ENCODE data around the gene SBF2.
A peak's percentile ranks its signal among the peaks of the same experiment; 100 is the strongest.
"Not testable (repeated sequence)": the region's sequence is repeated elsewhere in the genome, so short reads cannot be mapped to it uniquely, and the experiment has no call there.

SBF2 gene

DNA sequence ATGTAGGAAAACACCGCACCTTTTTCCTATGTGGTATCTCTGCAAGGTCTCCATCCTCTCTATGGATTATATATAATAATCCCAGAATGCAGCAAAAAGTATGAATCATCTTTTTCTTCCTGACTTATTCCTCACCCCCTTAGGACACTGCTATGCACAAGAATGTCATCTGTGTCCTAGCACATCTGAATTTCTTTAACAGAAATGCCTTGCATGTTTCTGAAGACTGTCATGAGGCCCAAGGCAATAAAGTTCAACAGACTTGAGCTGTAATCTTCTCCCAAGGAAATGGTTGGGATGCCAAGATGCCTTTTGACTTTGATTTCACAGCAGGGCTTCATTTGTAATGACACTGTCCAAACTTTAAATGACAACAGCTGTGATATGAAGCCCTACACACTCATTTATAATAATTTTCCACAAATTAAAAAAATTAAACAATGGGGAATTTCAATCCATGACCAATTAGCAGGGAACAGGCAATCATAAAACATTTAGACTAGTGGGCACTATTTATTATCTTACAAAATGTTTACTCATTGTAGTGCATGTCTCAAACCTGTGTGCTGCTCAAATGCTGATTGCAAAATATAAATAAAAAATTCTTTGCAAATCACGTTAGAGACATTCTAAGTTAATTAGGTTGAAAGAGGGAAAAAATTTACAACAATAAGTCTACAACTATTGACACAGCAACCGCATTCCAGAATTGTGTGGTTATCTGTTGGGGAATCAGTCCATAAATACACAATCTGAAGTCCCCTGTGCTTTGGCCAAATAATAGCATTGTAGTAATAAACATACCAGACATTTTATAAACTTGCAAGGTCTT, 387.8 kb downstream of the SBF2 start:
- no peak for DNase-seq (ENCODE audit: low read depth in 4 of 4, low spot score in 1 of 4)

DNA sequence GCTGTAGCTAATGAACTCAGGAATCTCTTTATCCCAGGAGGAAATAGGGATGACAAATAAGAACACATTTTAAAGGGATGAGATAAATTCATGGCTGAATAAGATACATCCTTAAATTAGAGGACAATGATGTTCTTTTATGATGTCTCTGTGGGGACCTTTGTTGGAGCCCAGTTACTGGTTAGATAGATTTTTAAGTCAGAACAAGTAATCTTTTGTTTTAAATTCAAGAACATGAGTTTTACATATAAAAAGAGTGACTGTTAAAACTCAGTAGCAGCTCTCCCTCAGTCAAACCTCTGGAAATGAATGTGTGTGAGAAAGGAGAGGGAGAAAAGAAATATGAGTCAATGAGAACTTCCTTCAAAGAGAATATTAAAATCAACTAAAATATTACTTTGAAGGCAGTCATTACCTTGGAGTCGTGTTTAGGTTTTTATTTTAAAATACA, 388.5 kb downstream of the SBF2 start:
- DNase-seq (ENCODE audit: low read depth in 4 of 4, low spot score in 1 of 4) = no peak

DNA sequence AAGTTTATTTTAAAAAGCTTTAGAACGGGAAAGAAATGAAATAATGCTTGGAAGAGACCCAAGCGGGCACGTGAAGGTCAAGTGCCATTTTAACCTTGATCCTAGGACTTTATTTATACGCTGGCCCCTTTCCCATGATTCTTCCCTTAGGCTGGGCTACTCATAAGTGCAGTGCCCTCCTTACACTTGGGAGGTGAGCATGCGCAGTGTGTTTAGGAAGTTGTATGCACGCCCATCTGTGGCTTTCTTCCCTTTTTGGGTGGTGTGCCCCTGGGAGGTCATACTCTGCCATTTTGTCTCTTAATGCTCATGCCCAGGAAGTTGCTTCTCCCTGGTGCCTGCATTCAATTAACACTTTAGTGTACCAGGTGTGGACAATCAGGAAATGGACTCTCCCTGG, 390.4 kb downstream of the SBF2 start:
- DNase-seq (ENCODE audit: low read depth in 4 of 4, low spot score in 1 of 4) = no peak

DNA sequence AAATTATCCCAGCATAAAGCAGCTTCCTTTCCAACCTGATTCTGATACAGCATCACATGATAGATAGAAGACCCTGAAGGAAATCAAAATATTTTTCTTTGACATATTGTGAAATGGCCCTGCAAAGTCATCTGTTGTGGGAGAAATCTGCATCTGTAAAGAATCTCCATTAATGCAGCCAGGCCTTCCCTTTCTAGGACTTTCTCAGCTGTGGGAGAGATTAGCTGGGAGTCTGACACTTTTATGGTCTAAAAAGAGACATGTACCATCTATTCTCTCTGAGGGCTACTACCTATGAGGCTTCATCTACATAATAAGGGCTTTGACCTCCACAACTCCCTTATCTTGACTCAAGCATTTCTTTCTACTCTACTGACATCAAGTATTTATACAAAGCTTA, 392.1 kb downstream of the SBF2 start:
- no peak for DNase-seq (ENCODE audit: low read depth in 4 of 4, low spot score in 1 of 4)

DNA sequence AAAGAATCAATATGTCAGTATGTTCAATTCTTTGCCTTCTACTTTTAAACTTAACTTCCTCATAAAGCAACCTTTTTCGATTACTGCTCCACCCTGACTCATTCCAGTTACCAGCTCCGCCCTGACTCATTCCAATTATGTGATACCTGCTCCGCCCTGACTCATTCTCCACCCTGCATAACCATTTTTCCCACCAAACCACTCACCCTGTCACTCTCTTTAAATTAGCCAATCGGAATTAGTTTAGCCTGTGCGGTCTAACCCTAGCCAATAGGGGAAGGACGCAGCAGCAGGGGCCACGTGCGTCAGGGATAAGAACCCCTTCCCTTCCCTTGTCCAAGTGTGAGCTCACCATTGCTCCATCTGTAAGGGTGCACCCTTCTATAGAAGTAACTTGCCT, 393.8 kb downstream of the SBF2 start:
- DNase-seq (ENCODE audit: low read depth in 4 of 4, low spot score in 1 of 4) = not testable (repeated sequence)

DNA sequence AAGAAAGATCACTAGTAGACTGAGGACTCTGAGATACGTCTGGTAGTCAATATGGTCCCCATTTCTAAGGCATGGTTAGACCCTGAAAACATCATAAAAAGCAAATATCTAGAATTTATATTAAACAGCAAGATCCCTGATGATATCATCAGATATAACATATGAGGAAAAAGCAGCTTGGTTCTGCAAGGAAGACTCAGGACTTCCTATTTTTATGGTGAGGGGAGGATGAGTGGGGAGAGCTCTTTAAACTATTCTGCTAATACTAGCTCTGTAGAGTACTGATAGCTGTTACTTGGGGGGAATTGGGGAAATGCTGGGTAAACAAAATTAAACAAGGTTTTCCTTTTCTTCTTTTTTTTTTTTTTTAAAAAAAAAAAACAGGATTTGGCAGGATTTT, 394.3 kb downstream of the SBF2 start:
- DNase-seq (ENCODE audit: low read depth in 4 of 4, low spot score in 1 of 4) = no peak

DNA sequence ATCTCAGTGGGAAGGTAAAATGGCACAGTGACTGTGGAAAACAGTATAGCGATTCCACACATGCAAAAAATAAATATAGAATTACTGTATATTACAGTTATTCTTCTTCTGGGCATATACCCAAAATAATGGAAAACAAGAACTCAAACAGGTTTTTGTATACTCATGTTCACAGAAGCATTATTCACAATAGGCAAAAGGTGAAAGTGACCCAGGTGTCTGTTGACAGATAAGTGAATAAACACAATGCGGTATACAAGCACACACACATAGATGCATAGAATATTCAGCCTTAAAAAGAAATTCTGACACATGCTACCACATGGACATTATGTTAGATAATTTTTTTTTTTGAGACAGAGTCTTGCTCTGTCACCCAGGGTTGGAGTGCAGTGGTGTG, 397.1 kb downstream of the SBF2 start:
- no peak for DNase-seq (ENCODE audit: low read depth in 4 of 4, low spot score in 1 of 4)

DNA sequence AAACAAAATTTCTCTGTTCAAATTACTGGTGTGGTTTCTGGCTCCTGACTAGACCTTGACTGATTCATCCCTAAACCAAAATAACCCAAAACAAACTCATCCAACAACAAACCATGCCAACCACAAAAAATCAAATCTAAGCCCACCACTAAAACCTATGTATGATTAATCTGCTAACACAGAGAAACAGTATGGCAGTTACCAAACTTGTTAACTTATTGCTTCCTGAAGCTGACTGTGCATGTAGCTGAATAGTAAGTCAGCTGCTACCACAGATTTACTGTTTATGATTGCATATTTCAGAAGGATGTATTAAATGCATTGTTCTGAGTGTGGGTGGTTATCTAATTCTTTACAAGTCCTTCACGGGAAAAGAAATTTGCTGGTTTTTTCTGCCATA, 399.0 kb downstream of the SBF2 start:
- no peak for DNase-seq (ENCODE audit: low read depth in 4 of 4, low spot score in 1 of 4)

DNA sequence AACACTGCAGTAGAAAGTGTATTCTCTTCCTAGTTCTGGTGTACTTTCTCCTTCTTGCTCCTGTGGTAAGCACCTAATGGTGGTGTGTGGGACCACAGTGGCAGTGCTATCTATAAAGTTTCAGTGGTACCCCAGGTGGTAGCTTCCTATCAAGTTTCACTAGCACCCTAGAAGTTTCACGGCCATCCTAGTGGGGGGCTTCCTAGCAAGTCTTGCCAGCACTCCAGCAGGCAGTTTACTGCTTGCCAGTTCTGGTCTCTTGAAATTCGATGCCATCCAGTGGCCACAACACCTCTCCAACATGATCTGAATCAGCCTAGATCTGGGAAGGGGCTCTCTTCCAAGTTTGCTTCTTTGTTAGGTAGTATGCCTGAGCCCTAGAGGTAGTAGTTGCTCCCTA, 400.5 kb downstream of the SBF2 start:
- no peak for DNase-seq (ENCODE audit: low read depth in 4 of 4, low spot score in 1 of 4)

DNA sequence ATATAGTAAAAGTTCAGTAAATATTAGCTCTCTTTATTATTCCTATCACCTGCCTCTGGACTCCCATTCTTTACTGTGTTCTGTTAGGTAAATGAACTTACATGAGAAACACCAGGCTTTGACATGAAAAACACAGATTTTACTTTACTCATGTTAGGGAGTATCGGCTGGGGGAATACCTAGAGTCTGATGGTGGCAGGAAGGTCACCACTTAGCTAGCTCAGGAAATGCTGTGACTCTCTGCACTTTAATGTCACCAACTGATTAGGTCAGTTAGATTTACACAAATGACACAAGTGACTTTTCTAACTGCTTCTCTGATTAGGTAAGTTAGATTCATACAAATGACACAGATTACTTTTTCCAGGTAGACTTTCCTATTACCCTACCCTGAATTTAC, 405.1 kb downstream of the SBF2 start:
- no peak for DNase-seq (ENCODE audit: low read depth in 4 of 4, low spot score in 1 of 4)

DNA sequence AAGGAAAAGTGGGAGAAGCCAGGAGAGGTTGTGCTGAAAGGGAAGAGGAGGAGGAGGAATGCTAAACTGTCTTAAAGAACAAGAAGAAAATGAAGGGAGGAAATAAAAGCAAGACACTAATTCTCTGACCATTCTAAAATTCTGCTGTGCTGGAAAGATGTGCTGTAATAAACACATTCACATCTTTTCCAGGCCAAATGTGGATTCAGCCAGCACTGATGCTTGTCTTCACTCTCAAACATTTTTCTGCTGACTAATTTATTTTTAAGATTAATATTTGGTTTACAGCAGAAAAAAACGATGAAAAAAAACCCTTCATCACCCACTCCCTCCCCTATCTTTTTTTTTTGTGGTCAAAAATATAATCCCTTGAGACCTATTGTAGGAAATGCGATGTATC, 406.5 kb downstream of the SBF2 start:
- no peak for DNase-seq (ENCODE audit: low read depth in 4 of 4, low spot score in 1 of 4)

DNA sequence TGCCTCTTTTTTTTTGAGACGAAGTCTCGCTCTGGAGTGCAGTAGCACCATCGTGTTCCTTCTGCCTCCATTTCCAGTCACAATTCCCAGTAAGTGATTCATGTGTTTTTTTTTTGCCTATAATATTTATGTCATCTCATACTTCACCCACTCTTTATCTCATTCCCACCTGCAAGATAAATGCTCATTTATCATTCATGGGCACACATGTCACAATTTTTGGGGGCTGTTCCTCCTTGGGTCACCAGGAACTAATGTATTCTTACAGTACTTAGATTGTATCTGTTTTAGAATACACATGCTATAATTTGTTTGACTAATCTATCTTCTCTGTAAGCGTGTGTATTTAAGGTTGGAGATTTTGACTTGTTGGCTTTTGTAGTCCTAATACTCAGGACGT, 407.4 kb downstream of the SBF2 start:
- no peak for DNase-seq (ENCODE audit: low read depth in 4 of 4, low spot score in 1 of 4)

DNA sequence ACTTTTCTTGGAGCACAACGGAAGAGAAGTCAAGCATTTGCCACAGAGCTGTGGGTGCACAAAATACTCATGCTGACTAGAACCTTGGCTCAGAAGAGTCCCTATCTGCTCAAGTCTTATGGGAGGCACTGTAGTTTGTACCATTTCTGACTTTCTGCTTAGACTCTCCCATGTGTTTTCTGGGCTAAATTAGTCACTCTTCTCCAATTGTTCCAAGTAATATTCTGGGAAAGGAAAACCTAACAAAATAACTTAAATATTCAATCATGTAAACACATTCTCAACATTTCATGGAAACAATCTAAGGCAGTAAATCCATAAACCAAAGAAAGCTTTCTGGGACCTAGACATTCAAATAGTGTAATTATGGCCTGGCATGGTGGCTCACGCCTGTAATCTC, 409.4 kb downstream of the SBF2 start:
- no peak for DNase-seq (ENCODE audit: low read depth in 4 of 4, low spot score in 1 of 4)

DNA sequence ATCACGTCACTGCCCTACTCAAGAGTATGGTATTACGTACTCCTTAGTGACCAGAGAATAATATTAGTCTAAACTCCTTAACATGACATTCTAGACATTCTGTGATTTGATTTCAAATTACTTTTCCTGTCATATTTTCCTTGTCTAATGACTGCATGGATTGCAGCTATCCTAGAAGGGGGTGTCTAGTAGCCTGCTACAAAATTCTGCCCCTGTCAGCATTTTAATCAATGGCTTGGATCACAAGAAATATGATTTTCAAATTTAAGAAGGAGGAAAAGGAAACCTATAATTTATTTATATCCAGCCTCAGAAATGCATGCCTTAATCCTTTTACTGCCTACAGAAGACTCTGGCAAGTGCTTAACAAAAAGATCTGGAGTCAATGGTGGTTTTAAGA, 413.4 kb downstream of the SBF2 start:
- DNase-seq (ENCODE audit: low read depth in 4 of 4, low spot score in 1 of 4) = no peak

DNA sequence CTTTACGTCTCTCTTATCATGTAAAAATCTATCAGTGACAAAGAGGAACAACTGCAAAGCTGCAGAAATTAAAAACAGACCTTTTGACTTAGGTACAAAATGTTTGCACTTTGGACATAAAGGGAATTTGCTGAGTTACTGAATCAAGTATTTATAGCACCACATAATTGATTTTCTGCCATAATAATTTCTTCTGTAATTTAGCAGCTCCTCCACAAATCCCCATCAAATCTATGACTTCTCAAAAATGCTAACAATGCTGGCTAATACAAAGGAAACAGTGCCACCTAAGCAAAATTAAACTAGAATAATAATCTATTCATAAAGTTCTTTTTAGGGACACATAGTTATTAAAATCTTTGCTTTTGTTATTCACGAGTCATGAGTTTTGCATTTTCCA, 415.1 kb downstream of the SBF2 start:
- DNase-seq (ENCODE audit: low read depth in 4 of 4, low spot score in 1 of 4) = no peak

DNA sequence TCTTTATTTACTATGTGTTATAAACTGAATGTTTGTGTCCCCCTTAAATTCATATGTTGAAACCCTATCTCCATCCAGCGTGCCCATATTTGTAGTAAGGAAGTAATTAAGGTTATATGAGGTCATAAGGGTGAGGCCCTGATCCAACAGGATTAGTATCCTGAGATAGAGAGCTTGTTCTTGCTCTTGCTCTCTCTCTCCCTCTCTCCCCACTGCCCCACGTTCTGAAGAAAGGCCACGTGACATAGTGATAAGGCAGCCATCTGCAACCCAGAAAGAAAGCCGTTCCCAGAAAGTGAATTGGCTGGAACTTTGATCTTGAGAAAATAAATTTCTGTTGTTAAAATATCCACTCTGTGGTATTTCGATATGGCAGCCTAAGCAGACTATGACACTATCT, 417.7 kb downstream of the SBF2 start:
- no peak for DNase-seq (ENCODE audit: low read depth in 4 of 4, low spot score in 1 of 4)

DNA sequence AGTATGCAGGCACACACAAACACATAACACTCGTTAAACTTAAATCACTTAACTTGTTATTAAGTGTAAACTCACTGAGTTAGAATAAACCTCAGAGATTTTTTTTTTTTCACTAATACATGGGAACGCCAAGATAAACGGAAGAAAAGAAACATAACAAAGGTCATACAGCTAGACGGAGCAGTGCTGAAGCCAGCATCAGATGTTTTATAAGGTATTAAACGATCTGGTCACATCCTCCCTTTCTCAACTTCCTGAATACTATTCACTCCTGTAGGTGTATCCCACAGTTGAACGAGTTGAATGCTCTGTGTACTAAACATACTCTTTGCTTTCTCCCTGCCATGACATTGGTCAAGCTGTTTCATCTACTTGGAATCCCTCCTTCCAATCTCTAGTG, 418.2 kb downstream of the SBF2 start:
- DNase-seq (ENCODE audit: low read depth in 4 of 4, low spot score in 1 of 4) = no peak

DNA sequence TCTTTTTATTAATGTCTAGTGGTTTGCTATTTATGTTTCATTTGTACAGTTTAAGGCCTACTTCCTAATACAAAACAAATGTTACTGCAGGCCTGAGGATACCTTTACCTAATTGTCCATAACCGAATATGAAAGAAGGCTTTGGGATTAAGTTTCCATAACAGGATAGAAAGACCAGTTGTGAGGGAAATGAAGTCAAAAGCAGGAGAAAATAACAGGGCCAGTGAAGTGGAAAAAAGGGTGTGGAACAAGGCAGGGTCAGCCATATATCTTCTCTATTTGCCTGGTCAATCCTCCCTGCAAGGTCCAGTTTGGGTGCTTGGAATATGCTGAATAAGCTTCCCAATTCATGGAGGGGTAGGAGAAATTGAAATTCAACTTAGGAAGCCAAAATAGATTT, 418.6 kb downstream of the SBF2 start:
- DNase-seq (ENCODE audit: low read depth in 4 of 4, low spot score in 1 of 4) = no peak

DNA sequence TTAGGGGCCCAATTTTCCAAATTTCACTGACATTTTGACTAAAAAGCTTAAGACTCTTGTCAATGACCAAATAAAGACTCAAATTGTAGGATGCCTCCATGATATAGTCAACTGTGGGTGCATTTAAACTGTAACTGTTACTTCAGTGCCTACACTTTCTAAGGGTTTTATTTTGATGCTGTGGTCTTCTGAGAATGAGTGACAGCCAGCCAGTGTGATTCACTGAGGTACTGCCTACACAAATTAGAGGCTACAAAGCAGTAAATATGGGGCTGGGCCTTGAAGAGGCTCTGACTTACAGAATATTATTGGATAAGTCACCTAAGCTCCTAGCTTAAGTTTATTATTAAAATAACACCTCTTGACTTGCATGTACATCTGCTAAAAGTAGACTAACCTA, 419.6 kb downstream of the SBF2 start:
- no peak for DNase-seq (ENCODE audit: low read depth in 4 of 4, low spot score in 1 of 4)

DNA sequence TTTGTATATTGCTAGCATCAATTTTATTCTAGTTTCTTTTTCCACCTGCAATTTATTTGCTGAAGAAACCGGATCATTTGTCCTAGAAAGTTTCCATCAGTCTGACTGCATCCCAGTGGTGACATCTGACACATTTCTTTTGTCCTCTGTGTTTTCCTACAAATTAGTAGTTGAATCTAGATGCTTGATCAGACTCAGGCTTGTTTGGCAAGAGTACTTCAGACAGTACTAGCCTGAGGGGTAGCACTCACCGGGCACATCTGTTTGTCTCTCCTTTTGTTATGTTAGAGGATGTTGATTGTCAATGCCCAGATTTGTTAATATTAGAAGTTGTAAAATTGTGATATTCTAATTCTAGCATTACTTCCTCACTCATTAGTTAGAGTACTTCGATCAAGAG, 425.4 kb downstream of the SBF2 start:
- DNase-seq (ENCODE audit: low read depth in 4 of 4, low spot score in 1 of 4) = no peak

DNA sequence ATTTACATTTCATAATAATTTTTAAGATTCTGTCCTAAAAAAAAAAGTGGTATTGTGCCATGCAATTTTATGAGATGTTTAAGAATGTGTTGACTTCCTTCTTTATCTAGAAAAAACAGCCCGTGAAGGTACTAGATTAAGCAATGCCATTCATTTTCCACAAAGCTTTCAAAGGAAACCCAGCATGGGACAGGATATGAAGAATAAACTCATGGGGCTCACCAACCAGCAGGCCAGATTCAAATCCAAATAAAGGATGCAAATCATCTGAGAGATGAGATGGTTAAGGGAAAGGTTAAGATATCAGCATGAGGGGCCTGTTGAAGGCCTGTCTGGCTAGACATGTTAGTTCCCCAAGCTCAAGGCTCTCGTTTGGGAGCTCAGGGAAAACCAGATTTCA, 431.0 kb downstream of the SBF2 start:
- DNase-seq (ENCODE audit: low read depth in 4 of 4, low spot score in 1 of 4) = no peak

DNA sequence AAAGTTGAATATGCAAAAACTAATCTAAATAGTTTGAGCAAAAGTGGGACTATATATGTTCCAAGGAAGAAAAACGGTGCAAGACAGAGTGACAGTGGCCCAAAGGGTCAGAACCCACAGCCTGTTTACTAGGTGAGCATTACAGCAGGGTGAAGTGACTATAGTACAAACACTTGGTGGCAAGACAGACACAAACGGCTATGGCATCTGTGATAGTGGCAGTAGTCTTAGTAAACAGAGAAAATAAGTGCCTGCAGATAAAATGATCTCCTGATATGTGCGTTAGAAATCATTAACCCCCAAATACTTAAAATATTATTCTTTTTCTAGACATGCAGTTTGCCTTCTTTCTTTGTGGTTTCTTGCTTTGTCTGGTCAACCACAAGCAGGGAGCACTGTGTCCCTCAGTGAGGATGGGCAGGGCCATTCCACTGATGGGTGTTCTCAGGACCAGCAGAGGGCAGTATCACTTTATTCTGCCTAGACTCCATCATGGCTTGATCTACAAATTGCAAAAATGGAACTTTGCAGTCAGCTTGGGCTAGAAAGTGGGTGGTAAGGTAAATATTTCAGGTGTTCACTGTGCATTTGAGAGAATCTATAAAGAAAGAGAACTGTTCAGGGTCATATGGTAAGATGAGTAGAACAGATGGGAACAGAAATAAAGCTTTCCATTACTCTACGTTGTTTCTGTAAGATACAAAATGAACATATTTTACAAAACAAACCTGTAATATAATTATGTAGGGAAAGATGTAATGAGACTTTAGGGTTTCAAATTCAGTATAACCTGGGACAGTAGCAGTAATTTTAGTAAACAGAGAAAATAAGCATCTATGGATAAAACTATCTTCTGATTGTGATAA, 431.9 kb downstream of the SBF2 start:
- peak in 2 of 4 experiments; percentile 17 to 21 for DNase-seq (ENCODE audit: low read depth in 4 of 4, low spot score in 1 of 4)
